Peyer's patch (tissue), 4 donors: ENCODE data around the gene PTGDR2. TPM values are rescaled to one million over a fixed set of nuclear protein-coding genes. Genes with fewer than 3 reads are reported as not detected.

Experiments used
- DNase-seq, 3 donors: peaks; one replicate each; pipeline ENCODE4 v3.0.0-alpha.2; 2017 to 2019
- H3K27ac ChIP-seq, 4 donors: fragments of 200-600 bp; sonication (generic); one replicate each; pipeline ENCODE4 v1.5.1; 2016 to 2019
- H3K27me3 ChIP-seq, 2 donors: fragments of 200-600 bp; sonication (generic); one replicate each; pipeline ENCODE4 v1.5.1; 2019
- H3K36me3 ChIP-seq, 3 donors: fragments of 200-600 bp; sonication (generic); one replicate each; pipeline ENCODE4 v1.5.1; 2016 to 2019
- H3K4me1 ChIP-seq, 4 donors: fragments of 200-600 bp; sonication (generic); one replicate each; pipeline ENCODE4 v1.5.1; 2016 to 2019
- H3K4me3 ChIP-seq, 4 donors: fragments of 200-600 bp; sonication (generic); 1 replicate in 3 of 4; 2 replicates in 1 of 4; pipeline ENCODE4 v1.5.1; 2016 to 2019; ENCODE audit warnings: mild to moderate bottlenecking in 1 of 4
- H3K9me3 ChIP-seq, 4 donors: fragments of 200-600 bp; sonication (generic); one replicate each; pipeline ENCODE4 v1.5.1; 2016 to 2019; ENCODE audit warnings: mild to moderate bottlenecking in 1 of 4
- CTCF ChIP-seq, 6 experiments: fragments of 450-650 bp in 4 of 6; fragments of 200-600 bp in 2 of 6; sonication (generic) in 1 of 6; IDR thresholded peaks; one replicate each; pipeline ENCODE4 v1.5.1; 2017 to 2019; ENCODE audit warnings: antibody characterized with exemption in 6 of 6, mild to moderate bottlenecking in 3 of 6, moderate library complexity in 1 of 6
- POLR2A ChIP-seq, 2 donors: fragments of 450-650 bp; IDR thresholded peaks; one replicate each; pipeline ENCODE4 v1.5.1; 2017; ENCODE audit warnings: antibody characterized with exemption in 2 of 2, mild to moderate bottlenecking in 2 of 2, moderate library complexity in 2 of 2
- total RNA-seq, 4 donors: library from RNA; depleted of rRNA; stranded (reverse); fragments of >200 nt; gene quantifications; one replicate each; pipeline ENCODE4 v1.1.0, GENCODE V29; 2016

The PTGDR2 gene
- total RNA-seq, 4 donors from 2014 or later = 1.5 to 18.2 (median 2.6) TPM

GRCh38 chr11:60821827-60822599, 33.7 kb downstream of the PTGDR2 start:
- no peak for TF ChIP-seq CTCF (IDR thresholded peaks at IDR 0.05)
- no peak for TF ChIP-seq POLR2A (IDR thresholded peaks at IDR 0.05)
- H3K27me3 ChIP-seq = no peaks in the 10 kb centered on the region
- no peaks in the 10 kb centered on the region for H3K4me1 ChIP-seq
- DNase-seq = no peak
- H3K4me3 ChIP-seq = no peak overlapping the region
- no peaks in the 10 kb centered on the region for H3K36me3 ChIP-seq
- H3K27ac ChIP-seq = no peak overlapping the region
- peaks cover 0 to 5% (median 0%) of the 10 kb centered on the region in 4 donors for H3K9me3 ChIP-seq

- DNase-seq = no peak
- Histone ChIP-seq H3K4me3 (no peak overlapping the region), H3K27me3 (no peaks in the 10 kb centered on the region), H3K27ac (no peak overlapping the region), H3K9me3 (peaks cover 0 to 10% (median 4%) of the 10 kb centered on the region in 4 donors), H3K36me3 (no peaks in the 10 kb centered on the region), H3K4me1 (no peaks in the 10 kb centered on the region)
- no peak for TF ChIP-seq CTCF (IDR thresholded peaks at IDR 0.05)
Measured at GRCh38 chr11:60818057-60818456, 37.7 kb downstream of the PTGDR2 start.

GRCh38 chr11:60816590-60817157, 39.1 kb downstream of the PTGDR2 start:
- Histone ChIP-seq H3K9me3 (peaks cover 0 to 10% (median 4%) of the 10 kb centered on the region in 4 donors), H3K4me1 (no peaks in the 10 kb centered on the region), H3K27ac (no peak overlapping the region), H3K4me3 (no peak overlapping the region), H3K36me3 (no peaks in the 10 kb centered on the region), H3K27me3 (no peaks in the 10 kb centered on the region)
- no peak for DNase-seq
- TF ChIP-seq CTCF (IDR thresholded peaks at IDR 0.05) (no peak), POLR2A (IDR thresholded peaks at IDR 0.05) (no peak)

- peaks cover 0 to 10% (median 0%) of the 10 kb centered on the region in 4 donors for H3K4me1 ChIP-seq
- H3K27me3 ChIP-seq = no peaks in the 10 kb centered on the region
- TF ChIP-seq CTCF (IDR thresholded peaks at IDR 0.05) (no peak), POLR2A (IDR thresholded peaks at IDR 0.05) (no peak)
- no peak overlapping the region for H3K4me3 ChIP-seq
- H3K36me3 ChIP-seq = no peaks in the 10 kb centered on the region
- peaks cover 0 to 10% (median 4%) of the 10 kb centered on the region in 4 donors for H3K9me3 ChIP-seq
- H3K27ac ChIP-seq = no peak overlapping the region
- no peak for DNase-seq
Measured at GRCh38 chr11:60814112-60814511, 41.6 kb downstream of the PTGDR2 start.

GRCh38 chr11:60813324-60813723, 42.4 kb downstream of the PTGDR2 start:
- Histone ChIP-seq H3K4me3 (no peak overlapping the region), H3K27me3 (no peaks in the 10 kb centered on the region), H3K9me3 (peaks cover 0 to 10% (median 4%) of the 10 kb centered on the region in 4 donors), H3K27ac (no peak overlapping the region), H3K4me1 (peaks cover 0 to 10% (median 0%) of the 10 kb centered on the region in 4 donors), H3K36me3 (no peaks in the 10 kb centered on the region)
- no peak for DNase-seq
- no peak for TF ChIP-seq CTCF (IDR thresholded peaks at IDR 0.05)
- TF ChIP-seq POLR2A (IDR thresholded peaks at IDR 0.05) = no peak
